Suppressor macrophage (primary cell): Measurements from ENCODE around the gene SNX33.
"Not testable (repeated sequence)": the region's sequence is repeated elsewhere in the genome, so short reads cannot be mapped to it uniquely, and the experiment has no call there.

Experiments used
- DNase-seq, 4 experiments: peaks; one replicate each; pipeline ENCODE4 v3.0.0-alpha.2; 2020 to 2022

Gene SNX33

DNA sequence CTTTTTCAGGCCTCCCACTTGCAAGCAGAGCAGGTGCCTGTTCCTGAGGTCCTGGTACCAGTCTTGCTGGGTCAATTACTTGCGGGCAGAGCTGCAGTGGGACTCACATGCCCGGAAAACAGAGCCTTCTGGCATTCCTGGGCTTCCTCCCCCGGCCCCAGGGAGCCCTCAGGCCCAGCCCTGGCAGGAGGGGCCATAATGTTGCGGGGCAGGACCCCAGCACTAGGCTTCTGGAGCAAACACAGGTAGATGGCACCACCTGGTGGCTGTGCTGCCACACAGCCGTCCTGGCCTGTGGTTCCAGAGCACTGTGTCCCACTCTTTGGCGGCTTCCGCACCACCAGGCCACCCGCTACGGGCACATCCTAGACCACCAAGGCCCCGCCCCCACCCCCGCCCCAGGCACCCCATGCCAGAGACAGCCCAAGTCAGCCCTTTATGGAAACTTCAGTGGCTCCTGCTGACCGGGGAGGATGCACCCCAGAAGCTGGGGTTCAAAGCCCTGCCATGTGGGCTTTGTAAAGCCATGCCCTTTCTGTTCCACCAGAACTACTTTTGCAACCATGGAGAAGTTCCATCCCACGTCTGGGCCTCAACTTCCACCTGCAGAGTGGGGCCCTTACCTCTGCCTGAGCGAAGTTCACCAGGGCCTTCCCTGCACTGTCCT, 36.1 kb downstream of the SNX33 start:
- peak; percentile 71 to 80 (median 75) for DNase-seq

DNA sequence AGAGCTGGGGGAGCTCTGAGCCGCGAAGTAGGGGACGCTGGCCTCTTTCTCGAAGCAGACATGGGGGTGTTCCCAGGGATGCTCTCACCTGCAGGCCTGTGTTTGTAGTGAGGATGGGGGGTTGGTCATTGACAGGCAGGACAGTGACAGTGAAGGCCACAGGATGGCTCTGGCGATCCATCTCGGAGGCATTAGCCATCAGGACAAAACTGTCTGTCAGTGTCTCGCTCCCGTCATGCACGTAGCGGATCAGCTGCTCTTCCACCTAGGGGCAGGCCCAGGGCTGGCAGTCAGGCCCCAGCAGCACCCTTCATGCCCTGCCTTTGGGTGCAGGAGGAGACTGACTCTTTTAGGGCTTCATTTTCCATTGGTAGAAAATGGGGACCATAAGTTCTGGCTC, 36.9 kb downstream of the SNX33 start:
- no peak for DNase-seq

DNA sequence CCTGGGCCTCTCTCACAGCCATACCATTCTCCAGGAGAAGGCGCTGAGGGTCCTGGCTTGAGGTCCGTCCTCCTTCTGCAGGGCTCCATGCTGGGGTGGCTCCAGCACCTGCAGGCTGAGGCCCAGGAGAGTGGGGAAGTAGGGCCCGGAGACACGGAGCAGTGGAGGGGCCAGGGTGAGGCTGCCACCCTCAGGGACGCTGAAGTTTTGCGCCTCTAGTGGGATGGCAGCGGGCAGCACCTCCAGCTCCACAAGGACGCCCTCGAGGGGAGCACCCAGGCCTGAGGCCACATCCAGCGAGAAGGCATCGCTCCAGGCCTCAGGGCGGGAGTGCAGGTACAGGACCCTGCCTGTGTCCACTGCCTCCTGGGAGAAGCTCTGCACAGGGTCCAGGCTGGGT, 37.5 kb downstream of the SNX33 start:
- DNase-seq = no peak

DNA sequence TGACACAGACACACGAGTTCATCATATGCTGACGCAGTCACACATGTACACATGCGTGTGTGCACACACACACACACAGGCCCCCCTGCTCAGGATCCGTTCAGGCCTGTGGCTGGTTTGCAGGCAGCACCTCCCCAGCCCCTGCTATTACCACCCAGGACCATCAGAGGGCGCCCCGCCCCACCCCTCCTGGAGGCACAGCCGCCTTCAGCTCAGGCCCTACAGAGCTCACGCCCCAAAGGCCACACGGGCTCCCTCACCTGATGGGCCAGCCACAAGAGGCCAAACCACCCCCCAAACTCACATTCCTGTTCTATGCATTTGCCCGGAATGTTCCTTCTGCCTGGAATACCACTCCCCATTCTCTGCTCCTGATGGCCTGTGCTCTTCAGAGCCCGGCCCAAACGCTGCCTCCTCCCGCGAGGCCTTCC, 38.5 kb downstream of the SNX33 start:
- peak; percentile 74 to 87 (median 86) for DNase-seq

DNA sequence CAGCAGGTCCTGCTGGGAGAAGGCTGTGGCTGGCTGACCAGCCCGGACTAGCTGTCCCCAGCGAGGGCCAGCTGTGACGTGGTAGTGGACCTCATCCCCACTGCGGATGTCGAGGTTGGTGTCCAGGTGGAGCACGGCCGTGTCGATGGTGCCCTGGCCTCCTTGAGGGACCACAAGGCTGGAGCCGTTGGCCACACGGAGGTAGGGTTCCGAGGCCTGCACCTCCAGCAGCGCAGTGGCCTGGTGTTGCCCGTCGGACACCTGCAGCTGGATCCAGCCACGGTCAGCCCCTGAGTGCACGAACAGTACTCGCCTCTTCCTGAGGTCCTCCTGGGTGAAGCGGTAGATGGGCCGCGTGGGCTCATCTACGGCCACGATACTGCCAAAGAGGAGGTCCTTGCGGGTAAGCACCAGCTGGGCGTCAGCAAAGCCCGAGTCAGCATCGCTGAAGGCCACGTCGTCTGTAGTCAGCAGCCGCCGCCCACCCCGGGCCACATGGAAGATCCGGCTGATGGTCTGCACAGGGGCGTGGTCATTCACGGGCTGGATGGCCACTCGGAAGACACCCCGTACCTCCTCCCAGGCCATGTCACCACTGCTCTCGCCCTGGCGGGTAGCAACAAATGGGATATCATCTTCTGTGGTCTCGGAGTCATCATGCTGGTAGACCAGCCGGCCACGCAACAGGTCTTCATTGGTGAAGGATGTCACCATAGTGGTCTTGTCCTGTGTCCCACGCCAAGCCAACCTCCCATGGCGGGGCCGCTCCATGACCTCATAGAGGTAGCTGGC, 40.0 kb downstream of the SNX33 start:
- no peak for DNase-seq

DNA sequence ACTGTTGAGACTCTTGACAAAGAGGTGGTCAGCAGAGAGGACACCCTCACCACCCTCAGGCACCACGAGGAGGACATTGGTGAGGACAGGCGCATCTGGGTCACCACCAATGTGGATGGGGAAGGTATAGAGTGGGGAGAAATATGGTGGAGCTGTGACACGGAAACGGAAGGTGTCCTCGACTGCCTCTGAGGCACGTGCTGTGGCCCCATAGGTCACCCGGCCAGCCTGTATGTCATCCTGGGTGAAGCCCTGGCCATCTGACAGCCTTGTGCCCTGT, 40.5 kb downstream of the SNX33 start:
- DNase-seq = no peak

DNA sequence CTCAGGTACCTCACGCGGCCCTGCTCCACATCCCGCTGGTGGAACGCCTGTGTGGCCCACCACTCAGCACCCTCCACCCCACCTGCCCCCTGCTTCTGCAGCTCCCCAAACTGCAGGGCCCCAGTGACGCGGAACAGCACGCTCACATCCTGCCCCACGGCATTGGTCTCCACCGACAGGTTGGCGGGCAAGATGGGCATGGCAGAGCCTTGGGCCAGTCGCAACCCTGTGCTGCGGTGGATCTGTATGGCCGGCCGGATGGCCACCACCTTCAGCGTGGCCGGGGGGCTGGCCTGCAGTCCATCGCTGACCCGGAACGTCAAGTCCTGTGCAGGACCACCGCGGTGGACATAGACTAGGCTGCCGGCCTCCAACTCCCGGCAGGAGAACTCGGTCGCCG, 41.1 kb downstream of the SNX33 start:
- no peak for DNase-seq

DNA sequence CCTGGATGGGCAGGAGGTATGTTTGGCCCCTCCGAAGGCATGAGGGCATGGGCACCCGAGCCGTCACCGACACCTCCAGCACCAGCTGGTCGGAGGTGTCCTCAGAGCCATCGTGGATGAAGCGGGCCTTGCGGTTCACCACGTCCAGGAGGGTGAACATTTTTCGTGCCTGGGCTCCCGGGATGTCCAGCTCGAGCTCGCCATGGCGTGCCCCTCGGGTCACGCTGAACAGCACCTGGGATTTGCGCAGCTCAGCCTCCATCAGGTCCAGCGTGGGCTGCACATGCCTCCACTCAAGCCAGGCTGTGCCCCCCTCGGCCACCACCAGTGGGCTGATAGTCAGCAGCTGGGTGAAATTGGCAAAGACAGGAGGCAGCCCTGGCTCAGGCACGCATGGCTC, 41.7 kb downstream of the SNX33 start:
- DNase-seq = not testable (repeated sequence)

DNA sequence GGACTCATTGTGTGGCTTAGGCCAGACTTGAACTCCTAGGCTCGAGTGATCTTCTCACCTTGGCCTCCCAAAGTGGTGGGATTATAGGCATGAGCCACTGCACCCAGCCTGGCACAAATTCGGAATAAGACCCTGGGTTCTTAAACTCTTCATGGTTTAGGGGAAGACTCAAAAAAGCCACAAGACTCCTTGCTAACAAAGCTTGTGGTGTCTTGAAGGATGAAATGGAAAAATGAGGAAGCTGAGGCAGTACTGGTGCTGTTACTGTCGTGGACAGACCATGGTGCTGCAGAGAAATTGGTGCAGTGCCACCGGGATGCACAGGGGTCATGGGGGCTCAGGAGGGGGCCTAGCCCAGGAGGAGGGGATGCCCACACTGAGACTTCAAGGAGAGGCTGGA, 44.6 kb downstream of the SNX33 start:
- peak in 3 of 4 experiments; percentile 27 to 32 (median 32) for DNase-seq

DNA sequence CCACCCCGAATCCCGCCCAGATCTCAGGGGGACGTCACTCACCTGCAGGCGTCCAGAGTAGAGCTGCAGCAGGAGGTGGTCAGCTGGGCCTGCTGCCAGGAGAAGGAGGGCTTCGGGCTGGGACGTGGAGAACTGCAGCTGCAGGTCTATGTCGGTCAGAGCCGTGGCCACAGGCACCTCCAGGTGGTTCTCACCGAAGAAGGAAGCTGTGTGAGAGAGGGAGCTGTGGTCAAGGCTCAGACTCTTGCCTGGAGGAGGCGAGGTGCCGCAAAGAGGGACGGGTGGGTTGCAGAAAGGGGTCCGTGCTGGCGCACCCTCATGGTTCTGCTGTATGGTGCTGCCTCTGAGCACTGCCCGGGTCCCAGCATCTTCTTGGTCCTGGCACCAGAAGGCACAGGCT, 45.3 kb downstream of the SNX33 start:
- not testable (repeated sequence) for DNase-seq

DNA sequence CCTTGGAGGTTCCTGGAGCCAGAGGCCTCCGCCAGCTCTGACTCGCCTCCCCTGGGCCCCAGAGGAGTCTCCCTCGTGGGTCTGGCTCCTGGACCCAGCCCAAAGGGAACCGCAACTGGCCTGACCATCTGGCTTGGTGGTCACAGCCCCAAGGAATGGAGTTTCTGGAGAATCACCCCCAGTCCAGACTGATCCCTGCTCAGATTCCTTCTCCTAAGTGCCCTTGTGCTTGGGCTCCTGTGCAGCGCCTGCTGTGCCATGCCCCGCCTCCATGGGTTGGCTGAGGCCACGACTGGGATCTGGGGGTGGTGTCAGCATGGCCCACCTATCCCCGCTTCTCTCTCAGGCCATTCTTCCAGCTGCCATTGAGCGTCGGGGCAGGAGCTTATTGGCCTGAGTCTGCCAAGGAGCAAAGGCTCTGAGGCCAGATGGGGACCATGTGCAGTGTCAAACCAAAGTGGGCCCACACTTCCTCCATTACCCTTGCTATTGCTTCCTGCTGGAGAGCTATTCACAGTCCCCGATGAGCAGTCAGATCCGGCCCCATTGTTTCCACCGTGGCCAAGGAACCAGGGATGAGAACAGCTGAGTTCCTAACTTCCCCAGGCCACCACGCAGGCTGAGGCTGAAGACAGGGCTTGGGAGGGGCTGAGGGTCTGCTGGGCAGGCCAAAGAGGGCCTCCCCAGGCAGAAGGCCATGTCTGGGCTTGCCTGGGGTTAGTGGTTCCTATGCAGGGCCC, 46.0 kb downstream of the SNX33 start:
- peak; percentile 41 to 61 (median 51) for DNase-seq

DNA sequence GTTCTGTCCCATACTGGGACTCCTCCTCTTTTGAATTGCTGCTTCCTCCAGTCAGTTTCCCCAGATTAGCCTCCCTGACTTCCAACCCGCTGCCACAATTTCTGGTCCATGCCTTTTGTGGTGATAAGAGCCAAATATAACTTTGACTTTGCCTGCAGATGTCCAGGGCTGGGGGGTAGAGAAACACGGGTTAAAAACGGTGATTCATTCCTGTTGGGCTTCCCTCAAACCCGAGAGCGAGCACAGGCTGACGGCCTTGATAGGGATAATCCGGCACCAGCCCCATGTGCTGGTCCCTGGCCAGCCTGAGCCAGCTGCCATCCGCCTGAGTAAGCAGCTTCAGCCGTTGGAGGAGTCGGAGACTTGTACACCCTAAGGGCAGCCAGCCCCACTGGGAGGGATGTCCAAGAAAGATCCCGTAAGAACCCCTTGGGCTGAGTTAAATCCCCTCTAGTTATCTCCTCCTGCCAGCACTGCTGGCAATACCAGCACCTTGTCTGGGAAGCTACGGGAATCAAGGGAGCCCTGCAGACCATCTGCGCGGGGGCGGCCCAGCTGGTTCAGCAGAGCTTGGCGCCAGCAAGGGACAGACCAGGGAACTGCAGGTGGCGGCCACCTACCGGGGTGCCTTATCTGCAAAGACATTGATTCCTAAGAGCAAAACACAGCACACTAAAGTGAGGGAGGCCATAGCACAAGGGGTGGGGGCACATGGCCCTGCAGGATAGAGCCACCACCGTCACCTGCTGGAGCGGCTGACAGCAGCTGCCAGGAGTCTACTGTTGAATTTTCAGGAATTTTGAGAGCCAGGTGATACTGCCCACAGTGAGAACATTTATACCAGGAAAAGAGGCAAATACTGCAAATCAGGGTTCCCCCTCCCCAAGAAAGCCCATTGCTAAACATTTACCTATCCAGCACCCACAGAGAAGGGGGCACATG, 46.8 kb downstream of the SNX33 start:
- DNase-seq = peak; percentile 47 to 67 (median 54)

DNA sequence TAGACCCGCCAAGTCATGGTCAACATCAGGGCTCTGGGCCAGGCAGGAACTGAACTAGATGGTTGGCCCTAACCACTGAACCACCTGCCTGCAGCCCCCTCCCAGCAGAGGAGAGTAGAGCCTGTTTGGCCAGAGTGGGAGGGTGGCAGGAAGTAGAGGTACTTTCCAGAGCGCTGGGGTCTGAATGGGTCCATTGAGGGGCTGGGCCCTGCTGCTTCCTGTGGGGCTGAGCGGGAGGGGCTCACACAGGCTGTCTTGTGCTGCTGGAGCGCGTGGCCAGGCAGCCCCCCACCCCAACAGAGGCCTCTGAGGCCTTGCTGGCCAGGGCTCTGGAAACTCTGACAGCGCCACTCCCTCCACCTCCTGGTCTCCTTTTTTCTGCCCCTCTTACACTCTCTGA, 47.5 kb downstream of the SNX33 start:
- DNase-seq = no peak

DNA sequence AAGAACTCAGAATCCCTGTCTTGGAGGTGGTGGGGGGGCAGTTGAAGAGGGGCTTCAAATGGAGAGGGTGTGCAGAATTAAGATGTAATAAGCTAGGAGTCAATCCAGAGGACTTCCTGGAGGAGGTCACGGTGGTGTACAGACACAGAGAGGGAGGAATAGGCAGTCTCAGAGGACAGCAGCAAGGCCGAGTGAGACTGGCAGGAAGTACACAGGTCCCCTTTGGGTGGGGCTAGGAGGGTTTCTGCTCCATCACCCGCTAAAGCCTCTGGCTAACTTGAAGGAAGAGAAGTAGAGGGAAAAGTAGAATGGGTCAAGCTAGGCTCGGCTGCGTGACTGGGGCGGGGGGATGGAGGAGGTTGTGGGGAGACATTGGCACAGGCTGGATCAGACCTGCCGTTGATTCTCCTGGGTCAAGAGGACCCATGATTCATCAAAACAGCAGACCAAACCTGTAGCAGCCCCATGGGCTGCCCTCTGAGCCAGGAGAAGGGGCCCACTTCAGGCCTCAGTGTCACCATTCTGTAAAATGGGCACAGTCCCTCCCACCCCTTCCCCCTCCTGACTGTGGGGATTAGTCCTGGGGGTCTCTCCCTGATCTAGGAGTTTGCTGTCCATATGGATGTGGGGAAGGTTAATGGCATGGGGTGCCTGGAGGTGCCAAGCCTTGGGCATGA, 48.1 kb downstream of the SNX33 start:
- DNase-seq = peak in 1 of 4 experiments; percentile 24

DNA sequence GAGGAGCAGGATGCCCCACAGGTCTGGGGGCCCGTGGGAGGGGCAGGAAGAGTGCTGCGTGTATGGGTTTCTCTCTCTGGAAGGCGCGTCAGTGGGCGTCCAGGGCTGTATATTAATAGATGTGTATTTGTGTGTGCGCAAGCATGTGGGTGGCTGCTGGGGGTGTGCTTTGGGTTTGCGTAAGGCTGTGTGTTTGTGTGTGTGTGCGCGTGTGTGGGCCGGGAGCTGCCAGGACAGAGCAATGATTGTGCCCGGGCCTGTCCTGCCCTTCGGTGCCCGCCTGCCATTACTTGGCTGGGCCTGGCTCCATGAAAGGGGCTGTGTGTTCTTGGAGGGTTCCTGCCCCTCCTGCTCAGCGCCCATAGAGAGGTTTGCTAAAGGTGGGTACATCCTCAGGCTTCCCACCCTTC, 48.6 kb downstream of the SNX33 start:
- peak; percentile 56 to 80 (median 72) for DNase-seq

DNA sequence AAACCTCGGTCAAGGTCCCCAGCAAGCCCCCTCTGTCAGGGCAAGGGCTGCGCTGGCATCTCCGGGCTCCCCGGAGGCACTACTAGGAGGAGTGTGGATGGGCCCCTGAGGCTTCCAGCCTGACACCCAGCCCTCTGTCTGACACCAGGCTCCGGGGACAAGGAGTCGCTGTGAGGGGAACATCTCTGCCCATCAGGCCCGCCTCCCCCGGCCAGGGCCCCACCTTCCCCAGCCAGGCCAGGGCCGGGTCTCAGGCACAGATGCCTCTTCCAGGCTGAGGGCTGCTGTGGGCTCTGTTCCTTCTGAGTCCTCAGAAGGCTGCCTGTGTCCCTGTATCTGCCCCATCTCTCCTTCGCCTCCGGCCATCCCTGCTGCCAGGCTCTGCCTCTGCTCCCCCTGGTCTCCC, 49.1 kb downstream of the SNX33 start:
- DNase-seq = no peak

DNA sequence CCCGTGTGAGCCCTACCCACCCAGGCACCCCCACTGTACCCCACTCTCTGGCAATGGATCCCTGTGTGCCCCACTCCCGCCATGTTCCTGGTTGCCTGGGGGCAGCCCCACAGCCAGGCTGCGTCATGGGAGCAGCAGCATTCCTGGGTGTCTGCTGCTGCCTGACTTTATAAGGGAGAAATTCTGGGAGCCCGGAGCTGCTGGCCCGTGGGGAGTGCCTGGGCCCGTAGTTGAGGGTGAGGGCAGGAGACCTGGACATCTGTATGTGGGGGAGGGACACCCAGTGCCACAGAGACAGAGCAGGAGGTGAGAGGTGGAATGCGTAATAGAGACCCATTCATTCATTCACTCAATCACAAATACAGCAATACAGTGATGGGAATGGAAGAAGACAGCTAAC, 49.8 kb downstream of the SNX33 start:
- no peak for DNase-seq

DNA sequence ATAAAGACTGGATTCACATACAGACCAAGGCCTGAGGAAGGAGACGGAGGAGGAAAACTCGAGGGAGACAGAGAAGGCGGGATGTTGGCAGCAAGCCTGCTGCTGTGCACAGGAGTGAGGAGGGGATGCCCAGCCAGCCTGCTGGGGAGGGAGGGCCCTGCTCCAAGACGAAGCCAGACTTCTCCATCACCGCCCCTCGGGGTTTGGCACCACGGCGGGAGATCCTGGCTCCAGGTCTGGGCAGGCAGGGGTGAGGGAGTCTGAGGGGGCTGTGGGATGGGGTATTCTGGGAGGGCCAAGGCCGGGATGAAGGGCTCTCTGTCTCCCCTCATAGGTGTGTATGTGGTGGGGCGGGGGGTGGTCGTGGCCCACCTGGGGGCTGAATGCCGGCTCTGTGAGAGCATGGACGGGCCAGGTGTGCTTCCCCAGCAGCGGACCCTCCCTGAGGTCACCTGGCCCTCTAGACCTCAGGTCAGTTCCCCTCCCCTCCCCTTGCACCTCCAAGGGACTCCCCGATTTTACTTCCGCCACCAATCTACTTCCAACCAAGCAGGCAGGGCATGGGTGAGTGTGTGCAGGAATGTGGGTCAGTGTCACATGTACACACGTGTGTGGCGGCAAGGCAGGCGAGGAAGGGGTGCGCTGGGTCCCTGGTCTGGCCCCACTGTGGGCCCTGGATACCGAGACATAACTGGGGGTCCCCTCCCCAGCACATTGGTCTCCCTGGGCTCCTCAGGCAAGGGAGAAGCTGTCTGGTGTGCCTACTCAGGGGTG, 50.4 kb downstream of the SNX33 start:
- DNase-seq = not testable (repeated sequence)

DNA sequence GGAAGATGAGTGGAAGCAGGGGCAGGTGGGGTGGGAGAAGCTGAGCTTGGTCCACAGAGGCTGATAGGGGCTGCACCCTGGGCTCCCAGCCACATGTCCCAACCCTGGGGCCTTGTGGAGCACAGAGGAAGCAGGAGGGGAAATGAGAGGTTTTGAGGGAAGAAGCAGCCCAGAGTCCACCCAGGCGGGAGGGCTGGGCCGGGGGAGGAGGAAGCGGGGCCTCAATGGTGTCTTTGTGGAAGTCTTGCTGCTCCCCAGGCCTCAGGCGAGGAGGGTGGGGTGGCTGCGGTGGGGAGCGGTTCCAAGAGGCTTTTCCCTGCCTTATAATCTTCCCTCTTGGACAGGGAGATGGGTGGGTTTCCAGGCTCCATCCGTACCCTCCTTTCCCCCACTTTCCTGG, 51.8 kb downstream of the SNX33 start:
- peak; percentile 57 to 79 (median 72) for DNase-seq

DNA sequence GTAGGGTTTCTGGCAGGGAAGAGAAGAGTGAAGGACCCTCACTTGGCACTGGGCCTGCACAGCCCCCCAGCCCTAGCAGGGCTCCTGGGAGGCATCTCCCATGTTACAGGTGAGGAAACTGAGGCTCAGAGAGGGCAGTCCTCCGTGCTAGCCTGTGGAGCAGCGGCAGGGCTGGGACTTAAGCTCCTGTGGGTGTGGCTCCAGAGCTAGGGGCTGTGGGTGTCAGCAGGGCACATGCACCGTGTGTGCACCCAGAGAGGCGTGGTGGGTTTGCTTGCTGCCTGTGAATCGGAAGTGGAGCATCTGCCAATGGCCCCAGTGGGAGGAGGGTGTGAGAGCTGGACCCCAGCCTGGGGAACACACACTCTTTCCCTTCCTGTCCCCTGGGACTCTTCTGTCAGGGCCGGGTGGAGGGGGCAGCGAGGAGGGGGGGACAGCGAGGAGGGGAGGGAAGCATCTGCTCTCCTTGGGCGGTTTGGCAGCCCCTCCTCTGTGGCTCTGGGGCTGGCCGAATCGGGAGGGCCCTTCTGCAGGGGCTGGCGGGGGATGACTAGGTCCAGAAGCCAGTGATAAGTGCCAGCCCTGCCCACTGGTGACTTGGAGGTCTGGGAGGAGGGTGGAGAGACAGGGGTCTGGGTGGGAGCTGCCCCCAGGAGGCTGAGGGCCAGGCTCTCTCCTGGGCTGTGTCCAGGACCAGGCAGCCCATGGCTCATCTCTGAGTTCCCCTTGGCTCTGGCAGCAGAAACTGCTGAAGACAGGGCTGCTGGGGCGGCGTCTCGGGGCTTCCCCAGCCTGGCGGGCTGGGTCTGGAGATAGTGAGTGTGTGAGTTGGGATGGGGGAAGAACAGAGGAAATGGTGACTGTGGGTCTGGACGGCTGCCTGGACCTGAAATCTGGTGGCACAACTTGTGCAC, 52.5 kb downstream of the SNX33 start:
- peak; percentile 86 to 92 (median 90) for DNase-seq
